Measurements from ENCODE around the gene PRSS8.
"Not testable (repeated sequence)": the region's sequence is repeated elsewhere in the genome, so short reads cannot be mapped to it uniquely, and the experiment has no call there.

Gene PRSS8

DNA sequence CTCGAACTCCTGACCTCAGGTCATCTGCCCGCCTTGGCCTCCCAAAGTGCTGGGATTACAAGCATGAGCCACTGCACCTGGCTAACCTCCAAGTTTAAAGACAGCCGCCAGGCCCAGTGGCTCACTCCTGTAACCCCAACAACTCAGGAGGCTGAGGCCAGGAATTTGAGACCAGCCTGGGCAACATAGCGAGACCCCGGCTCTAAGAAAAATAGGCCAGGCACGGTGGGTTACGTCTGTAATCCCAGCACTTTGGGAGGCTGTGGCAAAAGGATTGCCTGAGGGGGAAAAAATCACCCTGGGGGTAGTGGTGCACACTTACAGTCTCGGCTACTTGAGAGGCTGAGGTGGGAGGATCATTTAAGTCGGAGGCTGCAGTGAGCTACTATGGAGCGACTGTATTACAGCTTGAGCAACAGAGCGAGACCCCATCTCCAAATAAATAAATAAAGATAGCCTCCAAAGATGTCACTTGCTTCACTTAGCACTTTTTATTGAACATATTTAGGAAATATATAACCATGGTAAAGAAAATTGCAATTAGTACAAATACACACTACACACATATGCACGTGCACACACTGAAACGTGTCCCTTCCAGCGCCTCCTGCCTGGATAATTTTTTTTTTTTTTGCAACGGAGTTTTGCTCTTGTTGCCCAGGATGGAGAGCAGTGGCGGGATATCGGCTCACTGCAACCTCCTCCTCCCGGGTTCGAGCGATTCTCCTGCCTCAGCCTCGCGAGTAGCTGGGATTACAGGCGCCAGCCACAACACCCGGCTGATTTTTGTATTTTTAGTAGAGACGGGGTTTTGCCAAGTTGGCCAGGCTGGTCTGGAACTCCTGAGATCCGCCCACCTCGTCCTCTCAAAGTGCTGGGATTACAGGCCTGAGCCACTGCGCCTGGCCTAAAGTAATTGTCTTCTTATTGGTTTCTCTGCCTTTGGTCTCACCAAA lies 28.7 kb downstream of the PRSS8 start:
- TF ChIP-seq, protein P1, sequence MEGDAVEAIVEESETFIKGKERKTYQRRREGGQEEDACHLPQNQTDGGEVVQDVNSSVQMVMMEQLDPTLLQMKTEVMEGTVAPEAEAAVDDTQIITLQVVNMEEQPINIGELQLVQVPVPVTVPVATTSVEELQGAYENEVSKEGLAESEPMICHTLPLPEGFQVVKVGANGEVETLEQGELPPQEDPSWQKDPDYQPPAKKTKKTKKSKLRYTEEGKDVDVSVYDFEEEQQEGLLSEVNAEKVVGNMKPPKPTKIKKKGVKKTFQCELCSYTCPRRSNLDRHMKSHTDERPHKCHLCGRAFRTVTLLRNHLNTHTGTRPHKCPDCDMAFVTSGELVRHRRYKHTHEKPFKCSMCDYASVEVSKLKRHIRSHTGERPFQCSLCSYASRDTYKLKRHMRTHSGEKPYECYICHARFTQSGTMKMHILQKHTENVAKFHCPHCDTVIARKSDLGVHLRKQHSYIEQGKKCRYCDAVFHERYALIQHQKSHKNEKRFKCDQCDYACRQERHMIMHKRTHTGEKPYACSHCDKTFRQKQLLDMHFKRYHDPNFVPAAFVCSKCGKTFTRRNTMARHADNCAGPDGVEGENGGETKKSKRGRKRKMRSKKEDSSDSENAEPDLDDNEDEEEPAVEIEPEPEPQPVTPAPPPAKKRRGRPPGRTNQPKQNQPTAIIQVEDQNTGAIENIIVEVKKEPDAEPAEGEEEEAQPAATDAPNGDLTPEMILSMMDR (conservative IDR thresholded peaks at IDR 0.05; ENCODE audit: low read depth, low read length): no peak
- H3K4me3 ChIP-seq (ENCODE audit: low read length): no peak overlapping the region

DNA sequence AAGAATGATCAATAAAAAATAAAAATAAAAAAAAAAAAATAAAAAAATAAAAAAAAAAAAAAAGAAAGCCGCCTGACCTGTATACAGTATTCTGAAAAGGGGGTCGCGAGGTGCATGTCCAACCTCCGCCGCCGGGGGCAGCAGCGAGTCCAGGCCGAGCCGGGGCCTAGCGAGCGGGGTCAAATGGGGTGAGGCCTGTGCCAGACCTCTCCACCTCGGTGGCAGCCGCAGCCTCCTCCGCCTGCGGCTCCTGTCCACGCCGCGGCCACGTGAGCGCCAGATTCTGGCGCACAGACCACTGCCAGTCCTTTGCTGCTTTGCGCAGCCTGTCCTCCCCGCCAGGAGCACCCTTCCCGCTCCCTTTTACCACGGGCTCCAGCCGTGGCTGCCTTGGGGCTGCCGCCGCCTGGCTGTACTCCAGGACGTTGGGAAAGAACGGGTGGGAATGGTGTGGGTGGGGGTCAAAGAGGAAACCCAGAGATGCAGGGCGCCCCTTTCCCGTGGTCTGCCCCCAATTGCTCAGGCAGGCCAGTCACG lies 29.8 kb downstream of the PRSS8 start:
- DNase-seq (ENCODE audit: low read depth): no peak
- H3K4me3 ChIP-seq (ENCODE audit: low read length): no peak overlapping the region
- TF ChIP-seq, protein P1 (conservative IDR thresholded peaks at IDR 0.05; ENCODE audit: low read depth, low read length): peak; percentile 82

More for the DNA sequence above, 28.7 kb downstream of the PRSS8 start:
- DNase-seq (ENCODE audit: low read depth): no peak

DNA sequence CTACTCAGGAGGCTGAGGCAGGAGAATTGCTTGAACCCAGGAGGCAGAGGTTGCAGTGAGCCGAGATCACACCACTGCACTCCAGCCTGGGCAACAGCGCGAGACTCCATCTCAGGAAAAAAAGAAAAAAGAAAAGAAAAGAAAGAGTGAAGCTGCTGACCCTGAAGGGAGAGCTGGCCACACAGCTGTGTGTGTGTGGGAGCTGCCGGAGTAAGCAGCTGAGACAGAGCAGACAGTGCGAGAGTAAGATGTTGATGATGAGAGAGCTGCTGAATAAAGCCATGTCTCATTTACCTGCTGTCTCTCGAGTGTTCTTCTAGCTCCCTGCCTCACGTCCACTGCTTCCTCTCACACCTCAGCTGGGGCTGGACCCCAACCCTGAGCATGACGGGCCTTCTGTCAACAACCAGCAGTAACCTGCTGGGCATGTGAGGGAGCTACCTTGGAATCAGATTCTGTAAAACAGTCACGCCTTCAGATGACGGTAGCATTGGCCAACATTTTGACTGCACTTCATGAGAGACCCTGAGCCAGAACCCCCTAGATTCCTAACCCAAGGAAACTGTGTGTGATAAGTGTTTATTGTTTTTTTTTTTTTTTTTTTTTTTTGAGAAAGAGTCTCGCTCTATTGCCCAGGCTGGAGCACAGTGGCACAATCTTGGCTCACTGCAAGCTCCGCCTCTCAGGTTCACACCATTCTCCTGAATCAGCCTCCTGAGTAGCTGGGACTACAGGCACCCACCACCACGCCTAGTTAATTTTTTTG lies 34.5 kb downstream of the PRSS8 start:
- not testable (repeated sequence) for DNase-seq (ENCODE audit: low read depth); H3K4me3 ChIP-seq (ENCODE audit: low read length)

DNA sequence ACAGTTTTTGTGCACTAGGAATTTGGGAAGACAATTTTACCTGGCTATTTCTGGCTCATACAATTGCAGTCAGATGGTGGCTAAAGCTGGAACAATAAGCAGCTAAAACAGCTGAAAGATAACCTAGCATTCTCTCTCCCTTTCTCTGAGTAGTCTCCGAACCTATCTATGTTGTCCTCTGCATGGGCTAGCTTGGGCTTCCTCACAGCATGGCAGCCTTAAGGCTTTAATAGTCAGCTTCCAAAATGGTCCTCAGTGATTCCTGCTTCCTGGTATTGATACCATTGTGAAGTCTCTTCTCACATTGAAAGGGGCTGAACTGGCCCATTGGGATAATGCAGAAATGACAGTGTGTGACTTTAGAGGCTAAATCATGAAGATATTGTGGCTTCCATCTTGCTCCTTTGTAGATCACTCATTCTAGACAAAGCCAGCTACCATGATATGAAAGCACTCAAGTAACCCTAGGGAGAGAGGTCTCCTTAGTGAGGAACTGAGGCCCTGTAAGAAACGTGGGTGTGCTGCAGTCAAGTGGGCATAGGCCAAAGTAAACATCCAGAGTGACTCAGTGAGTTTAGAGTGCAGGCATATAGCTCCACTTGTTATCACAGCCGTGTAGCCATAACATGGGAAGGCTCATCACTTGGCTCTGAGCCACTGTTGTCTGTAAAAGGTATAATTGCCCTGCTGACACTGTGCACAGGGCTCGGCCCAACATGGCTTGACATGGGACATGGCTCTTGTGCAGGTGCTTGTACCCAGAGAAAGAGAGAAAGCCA lies 35.5 kb downstream of the PRSS8 start:
- DNase-seq (ENCODE audit: low read depth): no peak
- no peak overlapping the region for H3K4me3 ChIP-seq (ENCODE audit: low read length)
- TF ChIP-seq, protein P1 (conservative IDR thresholded peaks at IDR 0.05; ENCODE audit: low read depth, low read length): no peak

DNA sequence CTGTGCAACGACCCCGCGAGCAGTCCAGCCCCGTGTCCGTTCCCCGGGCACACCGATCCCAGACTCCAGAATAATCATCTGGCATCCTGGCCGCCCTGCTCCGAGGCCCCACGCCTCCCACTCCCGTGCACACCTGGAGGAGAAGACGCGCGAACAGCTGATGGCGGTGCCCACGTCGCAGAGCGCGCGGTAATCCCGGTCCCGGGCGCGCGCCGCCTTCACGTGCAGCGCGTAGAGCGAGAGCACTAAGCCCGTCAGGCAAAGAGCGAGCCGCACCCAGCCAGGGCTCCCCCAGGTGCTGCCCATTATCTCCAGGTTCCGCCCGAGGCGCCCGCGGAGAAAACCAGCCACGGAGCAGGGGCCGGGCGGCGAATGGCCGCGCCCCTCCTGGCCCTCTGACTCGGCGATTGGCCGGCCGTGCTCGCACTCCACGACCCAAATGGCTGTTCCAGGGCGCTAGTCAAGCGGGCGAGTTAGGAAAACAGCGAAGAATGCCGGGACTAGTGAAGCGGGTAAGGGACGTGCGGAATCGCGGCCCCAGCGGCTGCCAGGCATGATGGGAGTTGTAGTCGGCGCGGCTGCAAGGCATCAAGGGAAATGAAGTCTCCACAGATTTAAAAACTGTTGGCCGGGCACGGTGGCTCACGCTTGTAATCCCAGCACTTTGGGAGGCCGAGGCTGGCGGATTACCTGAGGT lies 41.0 kb downstream of the PRSS8 start, which contains the start of gene VKORC1:
TSS of gene VKORC1 (minus strand) at position 374 of the 697 bp plus-strand sequence. CDS start at position 306, 68 bp downstream.
- DNase-seq (ENCODE audit: low read depth): peak; percentile 93
- TF ChIP-seq, protein P1 (conservative IDR thresholded peaks at IDR 0.05; ENCODE audit: low read depth, low read length): no peak

DNA sequence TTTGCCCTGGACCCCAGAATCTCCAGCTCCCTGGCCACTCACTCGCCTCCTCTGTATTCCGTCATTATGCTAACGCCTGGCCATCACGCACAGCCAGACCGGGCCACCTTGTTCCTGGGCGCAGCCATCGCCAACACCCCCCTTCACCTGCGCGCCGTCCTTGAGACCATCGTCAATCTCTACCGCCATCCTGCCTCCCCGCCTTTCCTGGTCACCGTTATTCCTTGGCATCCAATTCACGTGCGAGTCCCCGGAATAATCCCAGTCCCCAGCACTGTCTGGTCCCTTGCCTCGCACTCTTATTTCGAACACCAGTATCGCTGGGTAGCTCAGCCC lies 41.5 kb downstream of the PRSS8 start:
- DNase-seq (ENCODE audit: low read depth): no peak
- H3K4me3 ChIP-seq (ENCODE audit: low read length): peak overlapping the region; percentile 89
- TF ChIP-seq, protein P1 (conservative IDR thresholded peaks at IDR 0.05; ENCODE audit: low read depth, low read length): no peak

More for the DNA sequence above, 41.0 kb downstream of the PRSS8 start, which contains the start of gene VKORC1:
- peak within 1 kb of the TSS; percentile 89 for H3K4me3 ChIP-seq (ENCODE audit: low read length)

All from retinal pigment epithelial cell (primary cell).